NCI-H524 (cell line): ENCODE results near the gene PBX1.

Experiments
- DNase-seq, 2 experiments: peaks; one replicate each; lab custom pipeline; 2025; lab: John Stamatoyannopoulos, UW

The PBX1 gene

DNA sequence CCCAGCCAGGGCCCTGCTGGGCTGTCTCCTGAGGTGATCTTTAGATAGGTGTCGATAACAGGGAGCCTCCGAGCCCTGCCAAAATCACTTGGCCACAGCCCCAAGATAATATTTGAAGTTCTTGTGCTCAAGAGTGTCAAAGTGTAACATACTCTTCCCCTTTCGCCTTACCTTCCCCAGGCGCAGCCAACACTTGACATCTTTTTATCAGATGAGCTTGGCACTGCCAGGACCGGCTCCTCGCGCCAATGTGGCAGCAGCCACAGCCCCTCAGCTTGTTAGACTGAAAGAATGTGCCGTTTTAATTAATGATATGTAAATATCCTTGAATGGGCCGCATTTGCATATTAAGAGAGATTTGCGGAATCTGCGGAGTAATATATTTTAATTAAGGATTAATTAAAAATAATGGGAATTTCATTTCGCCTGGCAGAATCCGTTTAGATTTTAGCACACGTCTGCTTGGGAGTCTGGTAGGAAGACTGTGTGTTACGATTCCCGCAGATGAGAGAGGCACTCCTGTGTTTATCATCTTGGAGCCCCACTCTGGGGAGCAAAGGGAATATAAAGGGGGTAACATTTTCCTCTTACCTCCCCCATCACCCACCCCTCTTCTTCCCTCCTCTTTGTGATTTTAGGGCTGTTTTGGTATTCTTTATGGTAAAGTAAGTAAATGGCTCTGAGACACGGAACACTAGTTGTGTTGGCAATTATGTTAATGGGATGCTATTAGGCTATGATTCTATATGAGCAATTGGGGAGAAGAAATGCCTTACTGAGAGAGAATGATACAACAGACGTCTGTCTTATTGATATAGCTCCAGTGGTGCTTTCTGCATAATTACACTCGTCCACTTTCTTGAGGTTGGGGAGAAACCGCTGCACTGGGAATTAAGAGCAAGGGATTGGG is 109.8 kb downstream of the PBX1 start:
- DNase-seq = no peak

DNA sequence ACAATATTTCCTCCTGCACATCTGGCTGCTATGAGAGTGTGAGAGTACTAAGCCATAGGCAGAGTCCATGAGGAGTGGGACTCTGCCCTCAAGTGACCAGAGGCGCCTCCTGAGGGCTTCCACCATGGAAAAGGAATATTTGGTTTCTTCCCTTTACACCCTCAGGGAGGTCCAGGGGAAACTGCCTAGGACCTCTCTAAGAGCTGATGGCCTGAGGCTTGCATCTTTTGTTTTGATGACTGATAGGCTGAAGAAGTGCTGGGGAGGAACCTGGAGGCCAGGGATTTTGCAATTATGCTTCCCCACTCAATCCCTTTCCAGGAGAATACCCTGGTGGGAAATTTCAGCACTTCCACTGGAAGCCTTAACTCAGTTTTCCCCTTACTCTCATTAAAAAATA is 111.0 kb downstream of the PBX1 start:
- DNase-seq = no peak

DNA sequence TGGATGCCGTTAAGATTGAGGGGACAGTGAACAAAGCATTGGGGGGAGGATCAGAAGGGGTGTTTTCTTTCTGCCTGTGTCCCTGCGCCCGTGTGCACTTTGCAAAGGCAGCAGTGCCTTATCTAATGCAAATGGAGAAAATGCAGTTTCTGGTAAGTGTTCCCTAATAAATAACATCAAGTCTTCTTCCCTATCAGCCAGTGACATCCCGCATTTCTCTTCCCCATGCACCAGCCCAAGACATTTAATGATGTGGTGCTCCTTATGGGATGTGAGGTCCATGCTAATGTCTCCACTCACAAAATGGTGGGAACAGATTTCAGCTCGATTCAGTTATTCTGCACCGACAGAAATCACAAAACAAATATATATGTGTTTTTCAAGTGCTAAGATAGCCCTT is 111.8 kb downstream of the PBX1 start:
- no peak for DNase-seq

DNA sequence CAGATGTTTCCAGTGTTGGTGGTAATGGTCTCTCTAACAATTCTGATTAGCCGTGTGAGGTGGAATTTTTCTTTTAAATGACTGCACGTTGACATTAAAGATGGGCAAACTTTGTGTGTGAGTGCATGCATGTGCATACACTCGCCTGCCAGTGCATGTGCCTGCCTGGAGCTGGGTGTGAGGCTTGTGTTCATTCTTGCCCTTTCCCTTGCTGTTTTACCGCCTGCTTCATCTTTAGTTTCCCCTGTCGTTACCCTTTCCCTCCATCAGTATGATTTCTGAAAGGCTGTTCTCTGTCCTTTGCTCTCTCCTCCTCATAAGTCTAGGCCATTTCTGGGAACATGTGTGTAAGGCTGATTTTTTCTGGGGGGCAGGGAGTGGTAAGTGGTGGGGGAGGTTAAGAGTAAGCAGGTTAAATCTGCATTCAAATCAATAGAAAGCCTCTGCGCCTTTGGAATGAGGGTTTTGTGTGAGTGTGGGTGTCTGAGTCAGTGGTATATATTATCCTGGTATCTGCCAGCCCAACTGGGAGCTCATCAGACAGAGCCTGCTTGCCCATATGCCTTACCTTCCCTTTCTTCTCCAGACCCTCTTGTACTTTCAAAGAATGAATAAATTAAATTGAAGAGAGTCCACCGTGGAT is 112.5 kb downstream of the PBX1 start:
- no peak for DNase-seq

DNA sequence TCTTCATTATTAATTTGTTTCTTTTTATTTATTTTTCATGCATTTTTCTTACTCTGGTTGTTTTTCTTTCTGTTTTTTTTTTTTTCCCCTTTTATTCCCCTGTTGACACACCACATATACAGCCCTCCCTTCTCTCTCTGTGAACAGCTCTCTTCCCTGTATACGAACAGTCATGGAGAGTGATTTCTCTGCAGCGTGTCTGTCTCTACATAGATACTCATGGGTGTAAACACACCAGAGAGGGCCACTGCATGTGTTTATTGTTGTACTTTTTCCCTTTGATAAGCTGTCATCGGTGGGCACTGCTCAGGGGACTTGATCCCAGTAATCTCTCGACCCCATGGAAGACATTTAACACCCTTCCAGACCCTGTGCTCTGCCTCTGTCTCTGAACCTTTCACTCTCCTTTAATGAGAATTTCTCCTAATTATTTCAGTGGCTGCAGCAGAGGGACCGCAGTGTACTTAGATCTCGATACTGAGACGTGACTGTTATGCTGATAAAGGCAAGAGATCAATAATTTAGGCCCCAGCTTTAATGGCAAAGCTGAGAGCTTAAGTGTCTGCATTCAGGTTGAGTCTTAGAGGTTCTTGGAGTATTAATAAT is 113.1 kb downstream of the PBX1 start:
- no peak for DNase-seq

DNA sequence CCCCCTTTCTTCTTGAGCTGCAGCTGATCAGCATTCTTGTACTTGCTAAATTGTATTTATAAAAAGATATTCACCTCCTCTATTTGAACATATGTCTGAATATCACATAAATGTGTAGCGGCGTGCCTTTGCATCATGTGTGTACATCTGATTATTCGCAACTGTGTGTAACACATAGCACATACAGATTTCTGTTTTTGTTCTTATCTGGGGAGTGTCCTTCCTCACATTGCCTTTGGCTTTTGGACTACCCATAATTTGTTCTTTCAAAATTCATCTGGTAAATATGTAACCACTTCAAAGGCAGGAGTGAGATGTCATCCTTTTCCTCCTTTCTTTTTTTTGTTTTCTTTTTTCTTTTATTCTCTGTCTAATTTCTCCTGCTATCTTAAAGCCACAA is 113.6 kb downstream of the PBX1 start:
- DNase-seq = no peak

DNA sequence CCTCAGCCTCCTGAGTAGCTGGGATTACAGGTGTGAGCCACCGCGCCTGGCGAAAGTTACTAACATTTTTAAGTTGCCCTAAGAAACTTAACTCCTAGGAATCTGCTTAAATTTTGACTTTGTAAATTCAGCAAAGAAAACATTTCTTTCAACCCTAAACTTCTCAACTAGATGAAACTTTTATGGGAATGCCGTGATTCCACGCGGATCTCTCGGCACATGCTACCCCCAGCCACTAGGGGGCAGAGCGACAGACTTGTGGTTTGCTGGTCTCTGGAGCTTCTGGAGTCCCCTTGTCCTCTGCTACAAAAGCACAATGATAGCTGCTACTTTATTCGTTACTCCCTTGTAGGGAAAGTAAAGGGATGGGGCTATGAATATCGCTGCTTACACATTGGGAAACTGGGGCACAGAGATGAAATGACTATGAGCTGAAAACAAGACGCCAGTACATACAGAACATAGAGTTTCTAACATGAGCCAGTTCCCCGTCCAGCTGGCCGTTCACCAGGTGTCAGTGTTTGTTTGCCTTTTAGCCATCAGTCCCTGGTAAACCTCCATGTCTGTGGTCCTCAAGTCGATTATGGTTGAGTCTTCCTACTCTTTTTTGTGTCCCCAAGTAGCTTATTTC is 114.7 kb downstream of the PBX1 start:
- DNase-seq = no peak

DNA sequence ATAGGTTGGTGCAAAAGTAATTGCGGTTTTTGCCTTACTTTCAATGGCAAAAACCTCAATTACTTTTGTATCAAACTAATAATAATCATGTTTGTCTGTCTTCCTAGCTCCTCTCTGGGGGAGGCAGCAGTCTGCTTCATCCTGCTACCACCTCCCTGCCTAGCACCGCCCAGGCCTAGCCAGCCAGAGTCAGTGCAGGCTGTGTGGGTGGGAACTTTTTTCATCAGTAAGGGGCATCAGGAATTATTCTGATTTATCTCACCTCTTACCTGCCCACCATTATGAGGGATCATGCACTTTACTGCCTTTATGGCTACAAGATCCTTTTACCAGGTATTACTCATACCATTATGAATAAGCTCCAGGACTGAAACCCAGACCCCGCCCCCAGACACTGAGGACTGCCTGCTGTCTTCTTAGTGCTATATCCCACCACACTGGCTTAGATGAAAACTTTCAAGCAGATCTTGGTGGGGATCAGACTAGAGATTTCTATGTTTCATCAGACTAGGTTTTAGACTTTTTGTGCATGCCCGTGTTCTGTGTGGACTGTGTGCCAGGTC is 116.4 kb downstream of the PBX1 start:
- no peak for DNase-seq

DNA sequence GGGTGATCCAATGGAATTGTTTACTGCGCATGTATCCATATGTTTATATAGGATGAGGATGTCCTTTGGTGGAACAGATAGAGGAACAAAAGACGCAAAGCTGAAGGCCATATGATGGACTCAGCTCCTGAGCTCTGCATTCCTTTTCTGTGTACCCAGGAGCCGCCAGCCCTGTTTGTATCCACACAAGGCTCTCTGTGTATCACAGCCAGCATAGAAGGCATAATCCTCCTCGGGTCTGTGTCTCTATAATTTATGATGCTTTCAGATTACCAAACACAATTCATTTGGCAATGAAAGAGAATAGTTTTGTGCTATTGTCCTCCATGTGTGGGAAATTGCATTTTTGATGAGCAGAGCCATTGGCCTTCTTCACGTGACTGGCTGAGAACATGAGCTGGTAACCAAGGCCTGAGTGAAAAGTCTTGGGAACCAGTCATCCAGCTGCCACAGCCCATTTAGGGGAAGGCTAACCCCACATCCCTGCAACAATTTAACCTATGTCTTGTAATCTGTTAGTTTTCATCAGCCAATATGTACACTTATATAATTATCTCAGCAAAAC is 119.2 kb downstream of the PBX1 start:
- DNase-seq = no peak

DNA sequence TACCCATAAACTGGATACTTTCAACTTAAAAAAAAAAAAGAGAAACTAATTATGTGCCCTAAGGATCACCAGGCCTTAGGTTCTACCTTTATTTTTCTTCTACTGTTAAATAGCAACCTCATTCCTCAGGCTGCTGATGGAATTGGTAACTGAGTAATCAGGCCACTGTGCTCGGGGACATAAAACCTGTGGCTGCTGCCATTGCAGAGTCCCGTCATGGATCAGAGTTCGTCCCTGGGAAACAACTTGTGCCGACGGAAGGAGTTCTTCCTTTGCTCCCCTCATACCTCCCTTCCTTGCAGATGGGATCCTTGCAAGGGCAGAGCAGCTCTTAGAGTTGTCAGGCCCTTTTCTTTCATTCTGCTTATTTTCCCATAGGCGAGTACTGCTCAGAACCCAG is 123.6 kb downstream of the PBX1 start:
- DNase-seq = no peak

DNA sequence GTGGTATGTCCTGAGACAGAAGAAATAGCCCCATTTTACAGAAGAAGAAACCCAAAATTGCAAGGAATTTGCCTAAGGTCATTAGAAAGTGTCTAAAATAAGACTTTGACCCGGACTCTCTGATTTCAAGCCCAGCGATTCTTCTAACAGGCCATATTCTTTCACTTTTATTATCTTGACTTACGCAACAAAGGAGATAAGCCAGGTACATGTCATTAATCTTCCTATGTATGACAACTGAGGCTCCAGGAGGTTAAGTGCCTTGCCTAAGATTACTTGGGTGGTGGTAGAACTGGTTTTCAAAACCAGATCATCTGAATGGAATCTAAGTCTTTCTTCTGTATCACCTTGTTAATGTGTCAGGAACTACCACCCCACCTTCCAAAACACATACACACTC is 124.3 kb downstream of the PBX1 start:
- no peak for DNase-seq

DNA sequence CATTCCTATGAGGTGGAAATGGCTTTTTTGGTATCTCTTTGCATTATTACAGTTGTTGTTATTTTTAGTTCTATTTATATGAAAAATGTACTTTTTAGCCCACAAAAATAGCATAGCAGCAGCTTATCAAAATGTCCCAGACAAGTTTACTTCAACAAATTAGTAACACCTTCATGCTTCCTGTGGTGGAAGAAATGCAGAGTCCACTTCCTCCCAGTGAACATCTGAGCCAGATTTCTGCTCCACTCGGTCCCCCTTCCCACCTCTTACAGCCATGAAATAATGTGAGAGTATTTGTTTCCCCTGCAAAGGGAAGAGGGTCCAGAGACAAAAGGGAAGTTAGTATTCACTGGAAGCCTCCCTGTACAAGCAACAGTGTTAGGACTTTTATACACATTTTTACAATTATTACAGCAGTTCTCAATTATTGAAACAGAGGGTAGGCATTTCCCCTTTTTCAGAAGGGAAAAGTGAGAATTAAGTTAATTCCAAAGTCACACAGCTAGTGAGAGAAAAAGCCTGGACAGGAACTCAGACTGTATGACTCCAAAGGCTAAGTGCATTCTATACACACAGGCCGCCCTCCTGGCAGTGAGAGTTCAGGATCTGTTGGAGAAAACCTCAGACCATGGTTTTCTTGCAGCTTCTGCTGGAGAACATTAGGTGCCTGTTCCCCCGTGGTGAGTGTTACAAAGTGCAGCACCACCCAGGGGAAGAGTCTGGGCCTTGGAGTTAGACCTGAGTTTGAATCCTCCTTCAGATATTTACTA is 126.5 kb downstream of the PBX1 start:
- DNase-seq = no peak

DNA sequence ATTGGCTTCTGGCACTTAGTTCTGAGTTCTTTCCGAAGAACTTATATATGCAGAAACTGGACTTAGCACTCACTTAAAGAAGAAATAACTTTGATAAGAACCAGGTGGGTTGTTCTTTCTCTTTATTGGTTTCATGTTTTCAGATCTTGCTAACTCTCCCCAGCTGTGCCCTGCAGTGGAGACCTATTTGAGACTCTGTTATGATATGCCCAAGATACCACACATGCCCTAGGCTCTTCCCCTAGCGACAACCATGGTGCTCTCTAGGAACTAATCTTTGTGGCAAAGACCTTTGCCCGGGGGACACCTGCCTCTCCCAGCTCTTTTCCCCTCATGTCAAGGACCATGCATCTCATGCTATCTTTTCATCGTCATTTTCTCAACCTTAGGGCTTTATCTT is 128.8 kb downstream of the PBX1 start:
- no peak for DNase-seq

DNA sequence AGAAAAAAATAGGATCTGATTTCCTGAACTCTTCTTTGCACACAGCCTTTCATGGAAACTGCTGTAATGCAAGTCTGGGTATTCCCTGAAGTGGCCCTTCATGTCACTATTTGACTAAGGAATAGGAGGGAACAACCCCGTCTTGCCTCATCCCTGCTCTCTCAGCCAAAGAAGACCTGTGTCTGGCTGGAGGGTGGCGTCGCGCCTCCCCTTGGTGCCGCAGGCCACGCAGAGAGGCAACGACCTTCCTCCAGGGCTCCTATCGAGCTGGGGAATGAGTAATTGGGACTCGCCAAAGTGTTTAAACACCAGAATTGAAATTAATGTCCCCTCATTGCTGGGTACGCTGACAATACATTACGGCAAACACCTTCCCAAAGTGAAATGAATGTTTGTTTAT is 129.8 kb downstream of the PBX1 start:
- DNase-seq = no peak

DNA sequence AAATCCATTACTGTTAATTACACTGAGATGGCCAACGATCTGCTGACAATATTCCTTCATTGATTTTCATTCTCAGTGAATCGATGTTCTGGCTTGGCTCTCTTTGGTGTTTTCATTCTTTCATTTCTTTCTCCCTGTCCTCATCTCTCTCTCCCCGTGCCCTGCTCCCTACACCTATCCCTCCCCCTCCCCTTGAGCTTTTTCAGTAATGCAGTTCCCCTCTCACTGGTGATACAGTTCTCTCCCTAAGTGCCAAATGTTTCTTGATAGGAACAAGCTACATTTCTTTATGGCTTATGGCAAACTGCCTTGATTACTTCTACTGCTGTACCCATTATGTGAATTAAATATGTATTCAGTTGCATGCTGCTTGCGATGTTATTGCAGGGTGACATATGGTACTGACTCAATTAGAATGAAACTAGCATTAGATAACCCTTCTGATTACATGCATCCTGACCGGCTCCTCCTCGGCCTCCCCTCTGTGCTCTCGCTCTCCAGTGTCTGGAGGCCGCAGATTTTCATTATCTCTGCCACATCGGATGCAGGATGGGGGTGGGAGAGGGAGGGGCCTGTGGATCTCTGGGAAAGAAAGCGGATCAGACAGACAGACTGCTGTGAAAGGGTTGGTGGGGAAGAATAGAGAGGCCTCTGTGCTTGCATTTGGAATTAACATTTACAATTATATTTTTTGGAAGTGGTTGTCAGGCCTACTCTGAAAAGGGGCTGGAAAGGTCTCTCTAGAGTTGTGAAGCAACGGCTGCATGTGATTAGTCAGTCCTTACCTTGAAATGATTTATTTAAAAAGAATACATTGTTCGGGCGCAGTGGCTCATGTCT is 130.9 kb downstream of the PBX1 start:
- peak; percentile 44 to 72 for DNase-seq

DNA sequence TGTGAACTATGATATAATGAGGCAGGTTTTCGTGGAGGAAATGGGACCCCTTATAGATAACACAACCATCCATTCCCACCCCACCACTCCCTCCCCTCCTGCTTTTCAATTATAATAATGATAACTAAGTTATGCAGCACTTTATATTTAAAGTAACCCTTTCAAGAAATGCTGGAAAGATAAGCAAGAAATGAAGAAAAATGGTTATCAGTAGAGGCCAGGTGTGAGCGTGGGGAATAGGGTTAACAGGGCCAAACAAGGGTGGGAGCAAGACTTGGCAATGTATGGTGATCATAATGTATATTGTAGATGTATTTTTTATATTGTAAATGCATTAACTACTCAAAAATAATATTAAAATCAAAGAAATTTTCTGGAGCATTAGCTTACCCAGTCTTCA is 133.4 kb downstream of the PBX1 start:
- no peak for DNase-seq

DNA sequence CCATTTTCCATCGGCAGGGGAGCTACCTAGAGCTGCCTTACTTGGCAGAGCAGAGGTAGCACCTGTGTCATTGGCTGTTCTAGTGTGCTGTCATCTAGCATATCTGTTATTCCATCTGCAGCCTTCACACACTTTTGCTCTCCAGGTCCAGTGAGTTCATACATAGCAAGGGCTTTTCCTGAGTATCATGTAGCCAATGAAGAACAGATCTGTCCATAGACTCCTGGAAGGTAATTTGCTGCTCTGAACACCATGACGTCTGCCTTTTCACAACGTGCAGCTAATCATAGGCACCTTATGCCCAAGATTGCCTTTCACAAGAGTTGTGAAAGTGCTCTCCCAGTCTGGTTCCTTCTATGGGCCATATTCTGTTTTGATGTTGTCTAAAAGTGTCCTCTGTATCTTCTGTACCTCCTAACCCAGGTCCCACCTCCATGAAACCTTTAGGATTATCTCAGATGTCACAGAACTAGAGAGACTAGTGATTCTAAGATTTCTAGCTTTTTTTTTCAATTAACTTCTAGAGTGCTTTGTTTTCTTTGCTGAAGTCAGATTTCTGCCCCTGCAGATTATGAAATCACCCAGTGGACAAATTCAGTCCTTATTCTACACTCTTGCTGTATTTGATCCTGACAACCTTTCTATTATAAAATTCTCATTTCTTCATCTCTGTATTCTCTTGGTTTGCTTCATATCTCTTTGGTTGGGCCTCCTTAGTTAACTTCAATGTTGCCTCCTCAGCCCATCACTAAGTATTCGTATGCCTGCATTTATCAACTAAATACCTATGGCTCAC is 134.8 kb downstream of the PBX1 start:
- no peak for DNase-seq

DNA sequence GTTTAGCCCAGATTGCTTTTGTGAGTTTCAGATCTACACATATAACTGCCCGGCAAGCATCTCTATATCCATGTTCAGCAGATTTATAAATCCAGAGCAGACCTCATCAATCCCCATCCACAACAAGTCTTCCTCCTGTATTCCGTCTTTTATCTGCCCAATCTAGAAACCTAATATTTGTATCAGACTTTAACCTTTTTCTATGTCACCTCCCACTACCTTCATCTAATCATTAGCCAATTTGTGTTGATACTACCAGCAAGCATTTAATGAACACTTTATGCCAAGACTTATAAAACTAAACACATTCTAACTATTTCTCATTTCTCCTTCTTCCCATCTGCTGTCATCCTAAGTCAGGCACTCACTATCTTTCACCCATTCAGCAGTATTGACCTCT is 135.5 kb downstream of the PBX1 start:
- no peak for DNase-seq

DNA sequence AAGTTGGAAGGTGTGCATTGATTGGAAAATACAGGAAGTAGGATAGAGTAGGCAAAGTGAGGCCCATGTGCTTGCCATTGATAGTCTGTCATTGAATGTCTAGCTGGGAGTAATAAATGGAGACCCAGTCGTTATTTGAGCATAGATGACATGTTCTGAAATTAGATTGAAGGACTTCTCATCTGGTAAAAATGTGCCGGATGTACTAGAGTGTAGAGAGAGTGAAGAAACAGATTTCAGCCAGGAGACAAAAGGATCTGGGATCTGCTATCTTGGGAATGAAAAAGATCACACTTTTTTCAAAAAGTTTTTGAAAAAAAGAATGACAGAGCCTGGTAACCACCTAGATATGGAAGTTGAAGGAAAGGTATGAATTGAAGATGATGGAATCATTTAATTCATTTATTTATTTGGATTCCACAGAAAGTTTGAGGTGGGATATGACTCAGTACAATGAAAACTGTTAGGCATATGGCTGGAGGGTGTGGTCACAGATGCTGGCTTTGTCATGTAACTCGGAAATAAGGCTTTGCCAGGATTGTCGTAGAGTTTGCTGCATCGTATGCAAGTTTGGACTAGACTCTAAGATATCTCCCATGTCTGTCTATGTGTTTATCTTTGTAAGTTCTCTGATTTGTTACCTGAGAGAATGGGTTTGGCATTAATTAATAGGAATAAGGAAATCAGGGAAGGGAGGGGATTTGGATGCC is 137.1 kb downstream of the PBX1 start:
- no peak for DNase-seq
